Measurements from ENCODE around the gene ARSG.

The ARSG gene

DNA sequence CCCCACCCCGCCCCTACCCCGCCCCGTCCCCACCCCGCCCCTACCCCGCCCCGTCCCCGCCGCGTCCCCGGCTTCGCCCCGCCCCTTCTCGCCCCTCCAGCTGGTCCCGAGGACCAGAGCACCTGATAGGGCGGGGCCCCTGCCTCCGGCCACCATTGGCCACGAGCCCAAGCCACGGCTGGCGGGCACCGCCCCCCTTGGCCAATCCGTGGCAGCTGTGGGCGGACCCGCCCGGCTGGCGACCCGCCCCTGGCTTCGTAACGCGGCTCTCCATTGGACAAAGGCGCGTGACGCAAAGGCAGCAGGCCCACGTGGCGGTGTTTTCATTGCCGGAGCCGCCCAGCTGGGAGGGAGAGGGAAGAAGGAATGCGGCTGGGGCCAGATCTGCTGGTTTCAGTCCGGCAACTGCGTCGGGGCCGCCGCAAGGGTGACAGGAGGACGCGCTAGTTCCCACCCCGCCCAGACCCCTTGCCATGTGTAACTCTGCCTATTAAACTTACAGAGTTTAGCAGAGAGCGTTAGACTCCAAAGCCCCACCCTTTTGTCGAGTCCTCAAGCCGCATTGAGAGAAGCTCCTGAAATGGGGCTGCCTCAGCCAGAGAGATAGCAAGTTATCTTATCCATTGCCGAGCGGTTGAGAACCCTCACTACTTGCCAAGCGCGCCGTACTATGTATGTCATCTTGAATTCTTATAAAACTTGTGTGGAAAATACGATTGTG is 166.4 kb downstream of the ARSG start:
- peak overlapping the region; percentile 70 for H3K4me3 ChIP-seq (ENCODE audit: low read length)

DNA sequence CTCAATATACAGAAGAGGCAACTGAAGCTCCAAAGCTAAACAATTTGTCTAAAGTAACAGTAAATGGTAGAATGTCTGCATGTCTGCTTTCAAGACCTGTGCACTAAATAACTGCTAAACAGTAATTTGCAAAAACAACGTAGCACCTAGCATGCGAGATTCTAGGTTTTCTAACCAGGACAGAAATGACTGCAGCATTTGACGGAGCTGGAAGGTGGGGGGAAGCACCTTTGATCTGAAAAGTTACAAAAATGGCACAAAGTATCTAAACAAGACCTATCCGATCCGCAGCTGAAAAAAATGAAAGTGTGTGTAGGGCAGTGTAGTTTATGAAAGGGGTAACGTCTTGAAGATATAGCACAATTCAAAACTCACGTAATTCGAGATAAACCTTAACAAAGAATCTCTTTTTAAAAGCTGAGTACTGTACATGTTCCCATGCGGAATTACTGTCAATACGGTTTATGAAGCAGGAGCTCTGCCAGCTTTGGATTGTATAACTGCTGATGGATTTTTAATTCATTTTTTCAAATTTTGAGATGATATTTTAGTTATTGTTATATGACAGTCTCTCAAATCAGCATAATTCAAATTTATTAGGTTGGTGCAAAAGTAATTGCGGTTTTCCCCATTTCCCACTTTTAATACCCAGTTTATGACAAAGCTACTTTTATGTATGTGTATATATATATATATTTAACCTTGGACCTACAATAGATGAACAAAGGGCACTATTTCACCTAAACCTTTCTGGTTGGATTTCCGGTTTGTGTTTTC is 167.2 kb downstream of the ARSG start:
- TF ChIP-seq, protein P1, sequence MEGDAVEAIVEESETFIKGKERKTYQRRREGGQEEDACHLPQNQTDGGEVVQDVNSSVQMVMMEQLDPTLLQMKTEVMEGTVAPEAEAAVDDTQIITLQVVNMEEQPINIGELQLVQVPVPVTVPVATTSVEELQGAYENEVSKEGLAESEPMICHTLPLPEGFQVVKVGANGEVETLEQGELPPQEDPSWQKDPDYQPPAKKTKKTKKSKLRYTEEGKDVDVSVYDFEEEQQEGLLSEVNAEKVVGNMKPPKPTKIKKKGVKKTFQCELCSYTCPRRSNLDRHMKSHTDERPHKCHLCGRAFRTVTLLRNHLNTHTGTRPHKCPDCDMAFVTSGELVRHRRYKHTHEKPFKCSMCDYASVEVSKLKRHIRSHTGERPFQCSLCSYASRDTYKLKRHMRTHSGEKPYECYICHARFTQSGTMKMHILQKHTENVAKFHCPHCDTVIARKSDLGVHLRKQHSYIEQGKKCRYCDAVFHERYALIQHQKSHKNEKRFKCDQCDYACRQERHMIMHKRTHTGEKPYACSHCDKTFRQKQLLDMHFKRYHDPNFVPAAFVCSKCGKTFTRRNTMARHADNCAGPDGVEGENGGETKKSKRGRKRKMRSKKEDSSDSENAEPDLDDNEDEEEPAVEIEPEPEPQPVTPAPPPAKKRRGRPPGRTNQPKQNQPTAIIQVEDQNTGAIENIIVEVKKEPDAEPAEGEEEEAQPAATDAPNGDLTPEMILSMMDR (conservative IDR thresholded peaks at IDR 0.05; ENCODE audit: low read length), result no peak
- H3K4me3 ChIP-seq (ENCODE audit: low read length), result peak overlapping the region; percentile 70
- DNase-seq (ENCODE audit: low read depth), result no peak

More for the DNA sequence above, 166.4 kb downstream of the ARSG start:
- peak; percentile 98 for DNase-seq (ENCODE audit: low read depth)
- TF ChIP-seq, protein P1 (conservative IDR thresholded peaks at IDR 0.05; ENCODE audit: low read length), result no peak

DNA sequence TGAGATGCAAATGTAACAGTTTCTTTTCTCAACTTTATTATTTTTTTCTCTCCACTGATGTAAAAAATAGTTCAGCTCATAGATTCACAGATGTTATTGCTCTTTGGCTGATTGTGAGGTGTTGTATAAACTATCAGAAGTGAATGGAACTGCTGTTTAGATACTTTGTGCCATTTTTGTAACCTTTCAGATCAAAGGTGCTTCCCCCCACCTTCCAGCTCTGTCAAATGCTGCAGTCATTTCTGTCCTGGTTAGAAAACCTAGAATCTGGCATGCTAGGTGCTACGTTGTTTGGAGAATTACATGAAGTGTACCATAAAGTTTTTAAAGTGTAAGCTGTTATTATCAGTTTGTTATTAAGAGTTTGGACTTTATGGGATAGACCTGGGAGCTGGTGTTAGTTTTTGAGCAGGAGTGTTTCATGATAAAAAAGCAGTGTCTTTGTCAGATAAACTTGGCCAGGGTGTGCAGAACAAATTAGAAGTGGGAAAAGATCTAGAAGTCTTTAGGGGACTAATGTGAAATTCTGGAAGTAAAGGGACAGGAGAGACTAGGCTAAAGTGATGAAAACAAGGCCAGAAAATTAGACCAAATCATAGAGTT is 167.8 kb downstream of the ARSG start:
- no peak overlapping the region for H3K4me3 ChIP-seq (ENCODE audit: low read length)
- TF ChIP-seq, protein P1 (conservative IDR thresholded peaks at IDR 0.05; ENCODE audit: low read length), result no peak

DNA sequence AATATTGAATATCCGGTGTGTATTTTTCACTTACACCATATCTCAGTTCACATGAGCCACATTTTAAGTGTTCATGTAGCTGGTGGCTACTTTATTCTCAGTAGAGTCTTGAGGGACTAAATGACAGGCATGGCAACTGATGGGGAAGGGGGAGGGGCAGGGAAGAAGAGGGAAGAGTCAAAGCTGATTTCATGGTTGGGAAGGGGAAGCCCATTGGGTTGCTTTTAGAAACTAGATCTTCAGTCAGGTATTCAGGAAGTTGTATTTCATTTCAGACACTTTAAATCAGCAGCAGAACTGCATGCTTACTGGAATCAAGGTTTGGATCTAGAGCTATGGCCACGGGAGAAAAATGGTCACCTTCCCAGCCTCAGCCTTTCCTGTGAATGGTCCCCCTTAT is 168.9 kb downstream of the ARSG start:
- TF ChIP-seq, protein P1 (conservative IDR thresholded peaks at IDR 0.05; ENCODE audit: low read length), result no peak
- no peak overlapping the region for H3K4me3 ChIP-seq (ENCODE audit: low read length)
- no peak for DNase-seq (ENCODE audit: low read depth)

More for the DNA sequence above, 167.8 kb downstream of the ARSG start:
- DNase-seq (ENCODE audit: low read depth), result no peak

DNA sequence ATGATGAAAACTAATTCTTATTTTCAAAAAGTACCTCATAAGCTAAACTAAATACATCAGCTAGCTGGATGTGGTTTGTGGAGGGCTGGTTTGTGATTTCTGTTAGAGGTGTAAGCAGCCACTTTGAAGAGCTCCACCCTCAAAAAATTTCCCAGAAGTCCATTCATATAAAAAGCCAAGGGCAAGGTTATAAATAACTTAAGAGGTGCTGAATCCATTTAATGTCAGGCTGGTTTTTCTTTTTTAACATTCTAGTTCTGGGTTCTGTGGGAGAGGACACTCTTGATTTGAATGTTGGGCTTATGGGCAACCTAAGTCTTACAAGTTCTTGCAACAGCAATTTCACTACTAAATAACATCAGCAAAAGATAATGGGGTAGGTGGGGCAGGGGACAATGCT is 169.4 kb downstream of the ARSG start:
- no peak overlapping the region for H3K4me3 ChIP-seq (ENCODE audit: low read length)
- no peak for DNase-seq (ENCODE audit: low read depth)
- TF ChIP-seq, protein P1 (conservative IDR thresholded peaks at IDR 0.05; ENCODE audit: low read length), result no peak

DNA sequence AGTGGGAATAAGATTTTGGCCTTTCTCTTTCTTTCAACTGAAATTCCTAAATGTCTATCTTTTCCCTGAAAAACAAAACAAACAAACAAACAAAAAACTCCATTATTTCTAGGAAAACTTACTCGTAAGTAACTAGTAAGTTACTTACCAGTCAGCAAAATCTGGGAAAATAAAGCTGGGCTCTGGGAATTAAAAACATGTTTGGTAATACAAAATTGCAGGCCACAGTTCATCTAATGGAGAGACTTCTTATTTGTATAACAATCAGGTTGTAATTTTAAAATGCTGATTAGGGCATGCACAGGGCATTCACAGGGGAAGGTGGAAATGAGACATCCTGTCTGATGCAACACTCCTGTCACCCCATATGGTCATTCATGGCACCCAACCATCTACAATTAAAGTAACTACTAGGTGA is 169.8 kb downstream of the ARSG start:
- no peak overlapping the region for H3K4me3 ChIP-seq (ENCODE audit: low read length)
- TF ChIP-seq, protein P1 (conservative IDR thresholded peaks at IDR 0.05; ENCODE audit: low read length), result no peak
- peak; percentile 35 for DNase-seq (ENCODE audit: low read depth)

Data from AG10803 (cell line).